Stimulated activated CD8-positive, alpha-beta memory T cell treated with anti-CD3 and anti-CD28 coated beads, Interleukin-12 subunit alpha, Interleukin-12 subunit beta, amount 100 ng/mL, for 1 hour (primary cell): ENCODE results near the gene RIC3.

Source experiments
- DNase-seq: peaks from one replicate; pipeline ENCODE4 v3.0.0-alpha.2; 2020; ENCODE audit warnings: low read depth

RIC3 gene

GRCh38 chr11:8066911-8067455 is 101.8 kb downstream of the RIC3 start:
- DNase-seq = no peak

GRCh38 chr11:8066036-8066910 is 102.6 kb downstream of the RIC3 start:
- no peak for DNase-seq

- no peak for DNase-seq
Observed at GRCh38 chr11:8065031-8065430, 103.8 kb downstream of the RIC3 start.

- no peak for DNase-seq
Observed at GRCh38 chr11:8063324-8063723, 105.5 kb downstream of the RIC3 start.

GRCh38 chr11:8062781-8063257 is 106.0 kb downstream of the RIC3 start:
- DNase-seq = no peak

- no peak for DNase-seq
Observed at GRCh38 chr11:8061555-8062428, 107.0 kb downstream of the RIC3 start.

- no peak for DNase-seq
Observed at GRCh38 chr11:8060801-8061554, 107.8 kb downstream of the RIC3 start.

- DNase-seq = no peak
Observed at GRCh38 chr11:8060146-8060719, 108.6 kb downstream of the RIC3 start.

- no peak for DNase-seq
Observed at GRCh38 chr11:8059571-8060011, 109.2 kb downstream of the RIC3 start.

- no peak for DNase-seq
Observed at GRCh38 chr11:8059030-8059429, 109.8 kb downstream of the RIC3 start.

GRCh38 chr11:8058216-8058615 is 110.6 kb downstream of the RIC3 start:
- no peak for DNase-seq

GRCh38 chr11:8056810-8057463 is 111.9 kb downstream of the RIC3 start:
- no peak for DNase-seq
